ENCODE results near the gene SERPINE3. TPM values are rescaled to one million over a fixed set of nuclear protein-coding genes. Genes with fewer than 3 reads are reported as not detected.

Gene SERPINE3
- total RNA-seq, 1 donor from 2014 or later, result not detected

DNA sequence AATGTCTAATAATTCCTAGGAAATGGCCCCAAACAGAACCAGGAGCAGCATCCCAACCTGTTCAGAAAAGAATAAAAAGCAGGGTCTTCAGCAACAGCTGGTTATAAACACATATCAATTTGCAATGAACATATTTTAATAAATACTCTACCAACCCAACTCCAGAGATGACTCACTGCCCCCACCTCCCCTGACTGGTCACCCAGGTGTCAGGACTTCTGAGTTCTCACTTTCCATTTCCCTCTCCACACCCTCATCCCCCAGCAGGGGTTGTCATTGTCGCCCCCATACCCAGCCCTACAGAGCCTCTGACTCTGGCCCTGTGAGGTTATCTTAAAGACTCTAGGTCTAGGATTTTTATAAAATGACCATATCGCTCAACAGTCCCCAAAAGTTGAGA, 6.9 kb downstream of the SERPINE3 start:
- Mint-ChIP-seq H3K4me1 (ENCODE audit: unreplicated experiment) (peaks cover 6% of the 10 kb centered on the region), H3K4me3 (ENCODE audit: unreplicated experiment) (no peak overlapping the region), H3K27me3 (ENCODE audit: unreplicated experiment) (peaks cover 3% of the 10 kb centered on the region), H3K27ac (ENCODE audit: unreplicated experiment) (no peak overlapping the region), H3K36me3 (ENCODE audit: low read depth, unreplicated experiment) (no peaks in the 10 kb centered on the region), H3K9me3 (ENCODE audit: unreplicated experiment) (no peaks in the 10 kb centered on the region)
- no peak for TF ChIP-seq CTCF (IDR thresholded peaks at IDR 0.05; ENCODE audit: unreplicated experiment)
- DNase-seq (ENCODE audit: low spot score), result no peak

GRCh38 chr13:51347099-51347498, 7.6 kb downstream of the SERPINE3 start:
- Mint-ChIP-seq H3K4me1 (ENCODE audit: unreplicated experiment) (peaks cover 6% of the 10 kb centered on the region), H3K27me3 (ENCODE audit: unreplicated experiment) (peaks cover 3% of the 10 kb centered on the region), H3K36me3 (ENCODE audit: low read depth, unreplicated experiment) (no peaks in the 10 kb centered on the region), H3K27ac (ENCODE audit: unreplicated experiment) (no peak overlapping the region), H3K4me3 (ENCODE audit: unreplicated experiment) (no peak overlapping the region), H3K9me3 (ENCODE audit: unreplicated experiment) (no peaks in the 10 kb centered on the region)
- no peak for DNase-seq (ENCODE audit: low spot score)
- TF ChIP-seq CTCF (IDR thresholded peaks at IDR 0.05; ENCODE audit: unreplicated experiment), result no peak

DNA sequence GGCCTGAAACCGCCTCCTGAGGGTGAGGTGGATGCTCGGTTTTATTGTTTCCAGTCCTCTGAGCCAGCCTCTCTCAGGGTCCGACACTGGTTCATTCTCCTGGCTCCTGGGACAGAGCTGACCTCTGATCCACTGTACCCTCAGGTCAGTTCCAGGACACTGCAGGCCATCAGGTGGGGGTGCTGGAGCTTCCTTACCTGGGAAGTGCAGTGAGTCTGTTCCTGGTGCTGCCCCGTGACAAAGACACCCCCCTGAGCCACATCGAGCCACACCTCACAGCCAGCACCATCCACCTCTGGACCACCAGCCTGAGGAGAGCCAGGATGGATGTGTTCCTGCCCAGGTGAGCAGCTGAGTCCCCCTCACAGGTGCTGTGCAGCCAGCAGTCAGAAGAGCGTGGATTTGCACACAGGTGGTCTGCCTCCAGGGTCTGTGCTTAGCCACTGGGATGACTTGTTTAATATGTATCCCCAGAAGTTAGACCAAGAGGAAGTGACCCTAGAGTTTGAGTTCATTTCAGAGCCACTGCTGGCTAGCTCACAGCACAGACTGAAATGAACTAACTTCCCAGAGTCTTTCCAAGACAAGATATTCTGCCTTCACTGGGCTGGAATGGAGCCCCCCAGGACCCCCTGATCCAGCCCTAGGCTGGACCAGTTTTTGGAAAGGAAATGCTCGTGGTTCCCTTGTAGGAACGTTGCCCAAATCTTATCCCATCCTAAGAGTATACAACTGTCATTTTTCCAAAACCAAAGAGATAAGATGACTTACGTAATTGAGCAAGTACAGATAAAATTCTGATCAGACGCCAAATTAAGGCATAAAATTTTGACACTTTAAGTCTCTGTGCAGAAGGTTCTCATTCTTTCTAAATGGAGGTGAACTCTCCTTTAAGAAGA, 8.8 kb downstream of the SERPINE3 start:
- Mint-ChIP-seq H3K4me3 (ENCODE audit: unreplicated experiment) (no peak overlapping the region), H3K4me1 (ENCODE audit: unreplicated experiment) (peaks cover 6% of the 10 kb centered on the region), H3K27ac (ENCODE audit: unreplicated experiment) (no peak overlapping the region), H3K36me3 (ENCODE audit: low read depth, unreplicated experiment) (no peaks in the 10 kb centered on the region), H3K27me3 (ENCODE audit: unreplicated experiment) (peaks cover 3% of the 10 kb centered on the region), H3K9me3 (ENCODE audit: unreplicated experiment) (no peaks in the 10 kb centered on the region)
- no peak for DNase-seq (ENCODE audit: low spot score)
- TF ChIP-seq CTCF (IDR thresholded peaks at IDR 0.05; ENCODE audit: unreplicated experiment), result no peak

DNA sequence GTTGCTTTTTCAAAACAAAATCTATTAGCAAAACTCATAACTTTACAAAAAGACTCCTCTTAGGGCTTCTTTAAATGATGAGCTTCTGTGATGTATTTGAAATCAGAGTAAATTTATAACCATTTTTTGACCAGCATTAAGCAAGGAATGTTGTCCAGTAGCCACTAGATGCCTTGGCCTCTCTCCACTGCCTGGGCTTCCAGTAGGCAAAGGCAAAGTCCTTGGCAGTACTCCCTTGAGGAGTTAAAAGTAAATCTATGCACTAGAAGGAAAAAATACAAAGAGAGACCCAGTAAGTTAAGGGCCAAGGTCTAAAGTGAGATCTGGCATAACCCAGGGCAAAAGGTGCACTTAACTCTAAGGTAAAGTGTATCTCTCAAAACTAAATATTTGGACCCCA, 9.5 kb downstream of the SERPINE3 start:
- Mint-ChIP-seq H3K27me3 (ENCODE audit: unreplicated experiment) (peaks cover 3% of the 10 kb centered on the region), H3K9me3 (ENCODE audit: unreplicated experiment) (no peaks in the 10 kb centered on the region), H3K27ac (ENCODE audit: unreplicated experiment) (no peak overlapping the region), H3K36me3 (ENCODE audit: low read depth, unreplicated experiment) (no peaks in the 10 kb centered on the region), H3K4me3 (ENCODE audit: unreplicated experiment) (no peak overlapping the region), H3K4me1 (ENCODE audit: unreplicated experiment) (peaks cover 3% of the 10 kb centered on the region)
- no peak for DNase-seq (ENCODE audit: low spot score)
- no peak for TF ChIP-seq CTCF (IDR thresholded peaks at IDR 0.05; ENCODE audit: unreplicated experiment)

- H3K4me3 Mint-ChIP-seq (ENCODE audit: unreplicated experiment), result no peak overlapping the region
- H3K4me1 Mint-ChIP-seq (ENCODE audit: unreplicated experiment), result peaks cover 6% of the 10 kb centered on the region
- no peaks in the 10 kb centered on the region for H3K36me3 Mint-ChIP-seq (ENCODE audit: low read depth, unreplicated experiment)
- DNase-seq (ENCODE audit: low spot score), result no peak
- no peaks in the 10 kb centered on the region for H3K27me3 Mint-ChIP-seq (ENCODE audit: unreplicated experiment)
- no peak overlapping the region for H3K27ac Mint-ChIP-seq (ENCODE audit: unreplicated experiment)
- no peaks in the 10 kb centered on the region for H3K9me3 Mint-ChIP-seq (ENCODE audit: unreplicated experiment)
- TF ChIP-seq CTCF (IDR thresholded peaks at IDR 0.05; ENCODE audit: unreplicated experiment), result no peak
Observed at GRCh38 chr13:51355217-51355616, 15.7 kb downstream of the SERPINE3 start.

All from endothelial cell (in vitro differentiated cells).